Erythroblast (primary cell): ENCODE results near the gene RASA2.

ENCODE experiments used
- GATA1 ChIP-seq: IDR thresholded peaks from 2 replicates; pipeline ENCODE4 v1.6.1; 2011; ENCODE audit warnings: low read depth, mild to moderate bottlenecking, control low read depth, low read length, moderate library complexity
- POLR2A ChIP-seq: IDR thresholded peaks from 2 replicates; pipeline ENCODE4 v1.6.1; 2011; ENCODE audit warnings: mild to moderate bottlenecking, low read length

DNA sequence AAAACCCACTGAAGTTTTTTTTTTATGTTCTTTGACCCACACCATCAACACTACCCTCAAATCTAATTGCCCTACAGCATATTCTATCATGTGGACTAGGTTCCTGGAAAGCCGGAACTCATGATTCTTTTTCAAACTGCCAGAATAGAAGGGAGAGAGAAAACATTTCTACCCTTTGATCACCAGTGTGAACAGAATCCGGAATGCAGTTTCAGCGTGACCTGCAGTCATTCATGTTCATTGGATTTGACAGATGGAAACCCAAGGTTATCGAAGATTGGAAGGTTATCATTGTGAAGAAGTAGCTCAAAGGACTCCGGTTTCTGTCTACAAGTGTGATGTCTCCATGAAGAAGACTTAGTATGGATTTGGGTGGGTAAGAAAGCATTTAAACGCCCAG, 39.4 kb upstream of the RASA2 start:
- TF ChIP-seq POLR2A (no peak), GATA1 (no peak)
